Uterus (tissue), 4 donors: ENCODE data around the gene RNF121. TPM values are rescaled to one million over a fixed set of nuclear protein-coding genes. Genes with fewer than 3 reads are reported as not detected.
A peak's percentile ranks its signal among the peaks of the same experiment; 100 is the strongest.

Experiments
- DNase-seq, 2 donors: peaks; one replicate each; pipeline ENCODE4 v3.0.0-alpha.2; 2019 to 2020
- H3K27ac ChIP-seq, 2 donors: fragments of 200-600 bp; sonication (generic); 1 replicate in 1 of 2; 2 replicates in 1 of 2; pipeline ENCODE4 v1.5.1; 2016 to 2018
- H3K27me3 ChIP-seq, 2 donors: fragments of 200-600 bp; sonication (generic); one replicate each; pipeline ENCODE4 v1.5.1; 2018 to 2019; ENCODE audit warnings: control low read depth in 1 of 2
- H3K36me3 ChIP-seq, 2 donors: fragments of 200-600 bp; sonication (generic); one replicate each; pipeline ENCODE4 v1.5.1; 2019; ENCODE audit warnings: control low read depth in 1 of 2
- H3K4me1 ChIP-seq, 2 donors: fragments of 200-600 bp; sonication (generic); one replicate each; pipeline ENCODE4 v1.5.1; 2018 to 2019; ENCODE audit warnings: control low read depth in 1 of 2
- H3K4me3 ChIP-seq, 2 donors: fragments of 200-600 bp; sonication (generic); 1 replicate in 1 of 2; 2 replicates in 1 of 2; pipeline ENCODE4 v1.5.1; 2018 to 2019; ENCODE audit warnings: mild to moderate bottlenecking in 1 of 2
- H3K9me3 ChIP-seq, 2 donors: fragments of 200-600 bp; sonication (generic); one replicate each; pipeline ENCODE4 v1.5.1; 2019; ENCODE audit warnings: control low read depth in 1 of 2
- POLR2A ChIP-seq, 2 donors: fragments of 450-650 bp; IDR thresholded peaks; one replicate each; pipeline ENCODE4 v1.6.1; 2016; ENCODE audit warnings: antibody characterized with exemption in 2 of 2, mild to moderate bottlenecking in 1 of 2, moderate library complexity in 1 of 2
- intact Hi-C: fragments of 100-400 bp; cut with DNase I; formaldehyde crosslinking; loops from one replicate; pipeline ENCODE4 v1.15.1; 2023; ENCODE audit warnings: low total_unique reads
- total RNA-seq, 4 donors: library from RNA; depleted of rRNA in 3 of 4; stranded (reverse); fragments of >200 nt in 3 of 4; gene quantifications; one replicate each; pipeline versions ENCODE4 v1.1.0 to v1.2.4, GENCODE V29; 2014 to 2023
- TF ChIP-seq, protein P1 (sequence below), 4 experiments: fragments of 200-600 bp in 2 of 4; fragments of 450-650 bp in 2 of 4; sonication (generic) in 2 of 4; IDR thresholded peaks; one replicate each; pipeline ENCODE4 v1.5.1; 2016 to 2019; ENCODE audit warnings: antibody characterized with exemption in 4 of 4, mild to moderate bottlenecking in 2 of 4, moderate library complexity in 1 of 4
- donor health status: DM: yes; HTN: yes; CAD: no.

The RNF121 gene
- total RNA-seq, 4 donors from 2014 or later: 3.8 to 56.2 (median 47.0) TPM

DNA sequence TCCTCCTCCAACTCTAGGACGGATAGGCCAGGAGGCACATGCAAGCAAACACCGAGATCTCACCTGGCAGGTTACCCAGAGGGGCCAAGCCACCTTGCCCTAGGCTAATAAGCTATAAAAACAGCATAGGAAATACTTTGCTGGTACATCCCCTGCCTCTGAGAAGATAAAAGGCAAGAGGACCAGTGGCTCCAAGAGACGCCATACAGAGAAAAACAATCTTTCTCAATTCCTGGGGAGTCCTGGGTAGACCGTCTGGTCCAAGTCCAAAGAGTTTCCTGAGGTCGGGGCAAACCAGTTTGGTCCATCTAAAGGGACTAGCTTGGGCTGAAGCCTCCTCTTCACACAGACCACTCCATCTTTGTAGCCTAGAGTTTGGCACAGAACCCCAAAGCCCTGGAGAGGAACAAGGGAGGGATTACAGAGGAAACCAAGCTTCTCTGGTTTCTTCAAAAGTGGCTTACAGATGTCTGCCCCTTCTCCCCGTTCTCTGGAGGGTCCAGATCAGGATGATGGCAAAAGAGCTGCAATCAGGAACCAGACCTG is 111.1 kb downstream of the RNF121 start:
- TF ChIP-seq, protein P1, sequence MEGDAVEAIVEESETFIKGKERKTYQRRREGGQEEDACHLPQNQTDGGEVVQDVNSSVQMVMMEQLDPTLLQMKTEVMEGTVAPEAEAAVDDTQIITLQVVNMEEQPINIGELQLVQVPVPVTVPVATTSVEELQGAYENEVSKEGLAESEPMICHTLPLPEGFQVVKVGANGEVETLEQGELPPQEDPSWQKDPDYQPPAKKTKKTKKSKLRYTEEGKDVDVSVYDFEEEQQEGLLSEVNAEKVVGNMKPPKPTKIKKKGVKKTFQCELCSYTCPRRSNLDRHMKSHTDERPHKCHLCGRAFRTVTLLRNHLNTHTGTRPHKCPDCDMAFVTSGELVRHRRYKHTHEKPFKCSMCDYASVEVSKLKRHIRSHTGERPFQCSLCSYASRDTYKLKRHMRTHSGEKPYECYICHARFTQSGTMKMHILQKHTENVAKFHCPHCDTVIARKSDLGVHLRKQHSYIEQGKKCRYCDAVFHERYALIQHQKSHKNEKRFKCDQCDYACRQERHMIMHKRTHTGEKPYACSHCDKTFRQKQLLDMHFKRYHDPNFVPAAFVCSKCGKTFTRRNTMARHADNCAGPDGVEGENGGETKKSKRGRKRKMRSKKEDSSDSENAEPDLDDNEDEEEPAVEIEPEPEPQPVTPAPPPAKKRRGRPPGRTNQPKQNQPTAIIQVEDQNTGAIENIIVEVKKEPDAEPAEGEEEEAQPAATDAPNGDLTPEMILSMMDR (IDR thresholded peaks at IDR 0.05): no peak
- TF ChIP-seq POLR2A (IDR thresholded peaks at IDR 0.05): no peak
- Histone ChIP-seq H3K9me3 (no peaks in the 10 kb centered on the region), H3K4me3 (peak overlapping the region; percentile 54 to 79), H3K27ac (peak overlapping the region; percentile 95 to 96), H3K4me1 (peaks cover 4 to 23% of the 10 kb centered on the region in 2 donors), H3K36me3 (no peaks in the 10 kb centered on the region), H3K27me3 (no peaks in the 10 kb centered on the region)
- peak in 1 of 2 donors; percentile 22 for DNase-seq
- intact Hi-C loops: loop anchor here (5.0 kb wide), 1 partner anchor 37 kb away; no protein-coding TSS in a partner anchor

DNA sequence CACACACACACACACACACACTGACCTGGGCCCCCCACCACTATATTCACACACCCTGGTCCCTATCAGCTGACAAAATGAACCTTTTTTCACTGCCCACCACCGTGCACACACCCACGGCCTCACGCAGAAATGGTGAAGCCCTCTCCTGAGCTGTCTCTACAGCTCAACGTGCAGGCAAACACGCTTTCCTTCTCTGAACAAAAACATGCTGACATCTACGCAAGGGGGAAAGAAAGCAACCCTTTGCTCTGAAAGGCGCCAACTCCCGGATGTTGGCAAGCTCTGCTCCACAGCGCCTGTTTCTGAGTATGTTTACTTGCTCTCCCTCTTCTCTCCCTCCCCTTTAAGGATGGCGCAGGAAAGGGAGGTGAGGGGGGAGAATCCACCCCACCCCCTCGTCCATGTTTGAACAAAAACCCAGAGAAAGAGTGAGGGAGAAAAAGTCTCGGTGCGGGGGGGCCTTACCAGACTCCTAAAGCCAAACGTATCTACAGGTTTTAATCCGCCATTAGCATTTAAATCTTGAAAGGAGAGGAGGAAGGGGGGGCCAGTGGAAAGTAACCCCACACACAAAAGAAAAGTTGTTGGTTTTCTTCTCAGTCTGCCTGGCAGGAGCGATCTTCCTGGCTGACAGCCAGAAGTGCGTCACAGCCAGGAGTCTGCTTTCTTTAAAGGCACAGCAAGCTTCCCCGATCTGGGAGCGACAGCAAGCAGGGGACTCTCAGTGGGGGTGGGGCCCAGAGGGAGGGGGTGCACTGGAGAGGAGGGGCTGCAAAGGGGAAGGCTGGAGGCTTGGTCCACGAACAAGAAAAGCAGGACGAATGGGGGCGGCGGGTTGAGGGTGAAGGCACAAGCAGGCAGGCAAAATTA is 111.9 kb downstream of the RNF121 start:
- Histone ChIP-seq H3K36me3 (no peaks in the 10 kb centered on the region), H3K4me1 (peaks cover 4 to 23% of the 10 kb centered on the region in 2 donors), H3K9me3 (no peaks in the 10 kb centered on the region), H3K27ac (peak overlapping the region; percentile 95 to 96), H3K4me3 (peak overlapping the region; percentile 54 to 79), H3K27me3 (no peaks in the 10 kb centered on the region)
- peak; percentile 55 to 76 for TF ChIP-seq POLR2A (IDR thresholded peaks at IDR 0.05)
- TF ChIP-seq, protein P1 (IDR thresholded peaks at IDR 0.05): no peak
- intact Hi-C loops: loop anchor here (5.0 kb wide), 1 partner anchor 37 kb away; no protein-coding TSS in a partner anchor
- DNase-seq: peak; percentile 96 to 97

DNA sequence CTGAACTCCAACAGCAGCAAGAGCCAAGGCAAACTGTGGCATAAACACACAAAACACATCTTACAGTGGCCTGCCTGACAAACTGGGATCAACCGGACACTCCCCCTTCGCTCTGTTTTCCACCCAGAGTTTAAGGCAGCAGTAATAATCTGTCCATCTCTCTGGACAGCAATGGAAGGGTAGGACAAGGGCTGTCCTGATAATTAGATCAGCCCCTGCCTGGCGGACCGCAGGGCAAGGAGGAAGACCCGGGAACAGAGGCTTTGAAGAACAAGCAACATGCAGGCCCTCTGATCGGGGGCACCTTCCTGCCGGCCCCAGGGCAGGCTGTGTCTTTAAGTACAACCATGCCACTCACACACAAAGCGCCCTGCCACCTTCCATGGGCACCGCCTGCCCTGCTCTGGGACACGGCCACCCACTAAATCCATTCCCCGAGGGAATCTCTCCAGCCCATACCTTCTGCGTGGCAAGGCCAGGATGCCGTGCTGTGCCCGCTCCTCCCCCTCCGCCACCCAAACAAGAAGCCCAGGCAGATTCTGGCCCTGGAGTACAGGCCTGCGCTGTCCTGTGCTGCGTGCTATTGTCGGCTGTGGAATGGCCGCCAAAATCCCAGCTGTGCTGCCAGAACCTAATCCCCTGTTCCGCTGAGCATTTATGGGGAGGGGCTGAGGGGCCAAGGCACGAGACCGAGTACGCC is 112.7 kb downstream of the RNF121 start:
- H3K27me3 ChIP-seq: no peaks in the 10 kb centered on the region
- TF ChIP-seq POLR2A (IDR thresholded peaks at IDR 0.05): peak in 1 of 2 donors; percentile 28
- TF ChIP-seq, protein P1 (IDR thresholded peaks at IDR 0.05): no peak
- H3K27ac ChIP-seq: peak overlapping the region; percentile 95 to 96
- H3K36me3 ChIP-seq: no peaks in the 10 kb centered on the region
- intact Hi-C loops: loop anchor here (5.0 kb wide), 1 partner anchor 36 kb away; no protein-coding TSS in a partner anchor
- DNase-seq: peak; percentile 70 to 71
- H3K4me1 ChIP-seq: peaks cover under 1 to 20% of the 10 kb centered on the region in 2 donors
- peak overlapping the region; percentile 54 to 79 for H3K4me3 ChIP-seq
- no peaks in the 10 kb centered on the region for H3K9me3 ChIP-seq

DNA sequence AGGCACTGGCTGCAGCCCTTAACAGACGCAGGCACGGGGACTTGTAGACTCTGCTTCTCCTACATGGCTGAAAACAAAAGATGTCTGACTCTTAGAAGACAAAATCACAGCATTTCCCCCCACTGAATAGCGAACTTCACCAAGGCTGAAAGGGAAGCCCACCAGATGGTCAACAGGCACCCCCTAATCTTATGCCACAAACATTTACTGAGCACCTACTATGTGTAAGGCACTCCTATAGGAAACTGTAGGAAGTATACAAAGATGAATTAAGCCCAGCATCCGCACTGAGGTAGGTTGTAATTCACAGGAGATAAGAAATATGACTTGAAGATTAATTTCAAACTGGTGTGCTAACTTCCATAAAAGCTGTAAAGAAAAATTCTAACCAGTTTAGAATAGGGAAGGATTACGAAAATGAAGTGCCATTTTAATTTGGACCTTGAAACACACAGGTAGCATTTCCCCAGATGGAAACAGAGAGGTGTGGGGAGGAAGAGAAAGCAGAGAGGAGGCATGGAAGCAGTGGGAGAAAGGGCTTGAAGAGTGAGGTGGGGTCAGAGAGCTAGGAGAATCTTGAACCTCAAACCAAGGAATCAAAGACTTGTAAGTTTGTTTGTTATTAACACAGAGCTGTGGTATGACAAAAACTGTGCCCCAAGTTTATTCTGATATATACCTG is 113.4 kb downstream of the RNF121 start:
- Histone ChIP-seq H3K27me3 (no peaks in the 10 kb centered on the region), H3K36me3 (no peaks in the 10 kb centered on the region), H3K9me3 (no peaks in the 10 kb centered on the region), H3K4me1 (peaks cover 0 to 14% of the 10 kb centered on the region in 2 donors), H3K4me3 (peak overlapping the region; percentile 54 to 79), H3K27ac (peak overlapping the region; percentile 95 to 96)
- intact Hi-C loops: loop anchor here (5.0 kb wide), 1 partner anchor 35 kb away; no protein-coding TSS in a partner anchor
- no peak for DNase-seq
- TF ChIP-seq, protein P1 (IDR thresholded peaks at IDR 0.05): no peak
- TF ChIP-seq POLR2A (IDR thresholded peaks at IDR 0.05): no peak
